Upper lobe of right lung (tissue), 1 donor: ENCODE results near the gene MAP2K5. TPM values are rescaled to one million over a fixed set of nuclear protein-coding genes. Genes with fewer than 3 reads are reported as not detected.

Experiments
- ATAC-seq: fragments of 200-7000 bp; cut with Tn5 transposase; one replicate; pipeline ENCODE4 v1.9.1; 2020; ENCODE audit warnings: mild to moderate bottlenecking, moderate library complexity
- DNase-seq: peaks from one replicate; pipeline ENCODE4 v3.0.0-alpha.2; 2020
- H3K27ac ChIP-seq: fragments of 200-600 bp; one replicate; pipeline ENCODE4 v1.8.0; 2022
- H3K27me3 ChIP-seq: fragments of 200-600 bp; one replicate; pipeline ENCODE4 v1.8.0; 2022; ENCODE audit warnings: mild to moderate bottlenecking
- H3K36me3 ChIP-seq: fragments of 200-600 bp; one replicate; pipeline ENCODE4 v1.8.0; 2022
- H3K4me1 ChIP-seq: fragments of 200-600 bp; one replicate; pipeline ENCODE4 v1.8.0; 2022
- H3K4me3 ChIP-seq: fragments of 200-600 bp; one replicate; pipeline ENCODE4 v1.8.0; 2022; ENCODE audit warnings: mild to moderate bottlenecking
- H3K9me3 ChIP-seq: fragments of 200-600 bp; one replicate; pipeline ENCODE4 v1.8.0; 2022
- intact Hi-C: fragments of 100-400 bp; cut with DNase I; formaldehyde crosslinking; loops from one replicate; pipeline ENCODE4 v1.11.0; 2022
- total RNA-seq: library from RNA; stranded (reverse); fragmentation: NEBNext Ultra II Directional; extraction: Animal tissue kit (Norgen Biotek cat#: 25700); gene quantifications from one replicate; pipeline ENCODE4 v1.2.1, GENCODE V29; 2021
- TF ChIP-seq, protein P1 (sequence below): fragments of 200-600 bp; IDR thresholded peaks from one replicate; pipeline ENCODE4 v1.8.0; 2022; ENCODE audit warnings: antibody characterized with exemption
- donor health status: DM: no; HTN: yes; CAD: no; lungs with severe emphysema.

MAP2K5 gene
- total RNA-seq, 1 donor from 2014 or later = 18.3 TPM

DNA sequence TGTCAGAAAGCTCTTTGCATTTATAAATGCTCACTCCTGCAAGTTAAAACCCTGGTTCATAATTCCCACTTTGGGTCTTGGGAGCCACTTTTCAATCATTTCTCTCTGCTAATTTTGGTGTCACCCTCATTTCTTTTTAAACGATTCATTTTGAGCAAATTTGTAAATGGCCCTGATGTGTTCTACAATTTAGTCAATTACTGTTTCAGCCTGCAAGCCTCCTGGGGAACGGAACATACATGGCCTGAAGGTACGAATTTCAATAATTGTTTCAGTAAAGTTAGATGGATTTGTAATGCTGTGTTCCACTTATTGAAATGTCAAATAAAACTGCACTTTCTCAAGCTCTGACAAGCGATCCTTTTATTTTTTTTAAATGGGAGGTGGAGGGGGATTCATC is 43.2 kb downstream of the MAP2K5 start:
- DNase-seq (no peak), ATAC-seq (no peak)
- TF ChIP-seq, protein P1, sequence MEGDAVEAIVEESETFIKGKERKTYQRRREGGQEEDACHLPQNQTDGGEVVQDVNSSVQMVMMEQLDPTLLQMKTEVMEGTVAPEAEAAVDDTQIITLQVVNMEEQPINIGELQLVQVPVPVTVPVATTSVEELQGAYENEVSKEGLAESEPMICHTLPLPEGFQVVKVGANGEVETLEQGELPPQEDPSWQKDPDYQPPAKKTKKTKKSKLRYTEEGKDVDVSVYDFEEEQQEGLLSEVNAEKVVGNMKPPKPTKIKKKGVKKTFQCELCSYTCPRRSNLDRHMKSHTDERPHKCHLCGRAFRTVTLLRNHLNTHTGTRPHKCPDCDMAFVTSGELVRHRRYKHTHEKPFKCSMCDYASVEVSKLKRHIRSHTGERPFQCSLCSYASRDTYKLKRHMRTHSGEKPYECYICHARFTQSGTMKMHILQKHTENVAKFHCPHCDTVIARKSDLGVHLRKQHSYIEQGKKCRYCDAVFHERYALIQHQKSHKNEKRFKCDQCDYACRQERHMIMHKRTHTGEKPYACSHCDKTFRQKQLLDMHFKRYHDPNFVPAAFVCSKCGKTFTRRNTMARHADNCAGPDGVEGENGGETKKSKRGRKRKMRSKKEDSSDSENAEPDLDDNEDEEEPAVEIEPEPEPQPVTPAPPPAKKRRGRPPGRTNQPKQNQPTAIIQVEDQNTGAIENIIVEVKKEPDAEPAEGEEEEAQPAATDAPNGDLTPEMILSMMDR = no peak
- H3K36me3 ChIP-seq = peaks cover 26% of the 10 kb centered on the region
- no peaks in the 10 kb centered on the region for H3K9me3 ChIP-seq
- intact Hi-C loops = no loop called here
- no peak overlapping the region for H3K4me3 ChIP-seq
- no peak overlapping the region for H3K27ac ChIP-seq
- H3K4me1 ChIP-seq = no peaks in the 10 kb centered on the region
- H3K27me3 ChIP-seq = no peaks in the 10 kb centered on the region

- no peak overlapping the region for H3K27ac ChIP-seq
- ATAC-seq = no peak
Measured at GRCh38 chr15:67587331-67587730, 44.8 kb downstream of the MAP2K5 start.

GRCh38 chr15:67587754-67588153 is 45.3 kb downstream of the MAP2K5 start:
- Histone ChIP-seq H3K9me3 (no peaks in the 10 kb centered on the region), H3K4me1 (no peaks in the 10 kb centered on the region), H3K27me3 (no peaks in the 10 kb centered on the region), H3K4me3 (no peak overlapping the region), H3K27ac (no peak overlapping the region), H3K36me3 (peaks cover 31% of the 10 kb centered on the region)
- TF ChIP-seq, protein P1 = no peak
- no peak for DNase-seq
- no peak for ATAC-seq
- intact Hi-C loops = no loop called here

More at GRCh38 chr15:67587331-67587730, 44.8 kb downstream of the MAP2K5 start:
- intact Hi-C loops = no loop called here
- Histone ChIP-seq H3K4me1 (no peaks in the 10 kb centered on the region), H3K36me3 (peaks cover 28% of the 10 kb centered on the region), H3K4me3 (no peak overlapping the region), H3K27me3 (no peaks in the 10 kb centered on the region), H3K9me3 (no peaks in the 10 kb centered on the region)
- DNase-seq = no peak
- TF ChIP-seq, protein P1 = no peak

DNA sequence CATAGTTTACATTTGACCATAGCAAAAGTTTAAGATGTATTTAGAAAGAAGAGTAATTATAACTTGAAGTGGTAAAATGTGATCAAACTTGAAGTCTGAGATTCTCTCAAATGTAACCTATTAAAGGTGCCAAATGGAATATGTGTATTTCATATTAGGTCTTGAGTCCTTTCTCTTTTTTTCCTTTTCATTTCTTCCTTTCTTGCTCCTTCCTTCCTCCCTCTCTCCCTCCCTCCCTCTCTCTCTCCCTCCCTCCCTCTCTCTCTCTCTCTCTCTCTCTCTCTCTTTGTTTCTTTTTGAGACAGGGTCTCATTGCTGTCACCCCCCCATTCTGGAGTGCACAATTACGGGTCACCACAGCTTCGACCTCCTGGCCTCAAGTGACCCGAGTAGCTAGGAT is 47.7 kb downstream of the MAP2K5 start:
- no peak overlapping the region for H3K27ac ChIP-seq
- H3K4me1 ChIP-seq = no peaks in the 10 kb centered on the region
- H3K36me3 ChIP-seq = peaks cover 48% of the 10 kb centered on the region
- no peak overlapping the region for H3K4me3 ChIP-seq
- DNase-seq (no peak), ATAC-seq (no peak)
- intact Hi-C loops = no loop called here
- H3K27me3 ChIP-seq = no peaks in the 10 kb centered on the region
- TF ChIP-seq, protein P1 = no peak
- H3K9me3 ChIP-seq = no peaks in the 10 kb centered on the region

DNA sequence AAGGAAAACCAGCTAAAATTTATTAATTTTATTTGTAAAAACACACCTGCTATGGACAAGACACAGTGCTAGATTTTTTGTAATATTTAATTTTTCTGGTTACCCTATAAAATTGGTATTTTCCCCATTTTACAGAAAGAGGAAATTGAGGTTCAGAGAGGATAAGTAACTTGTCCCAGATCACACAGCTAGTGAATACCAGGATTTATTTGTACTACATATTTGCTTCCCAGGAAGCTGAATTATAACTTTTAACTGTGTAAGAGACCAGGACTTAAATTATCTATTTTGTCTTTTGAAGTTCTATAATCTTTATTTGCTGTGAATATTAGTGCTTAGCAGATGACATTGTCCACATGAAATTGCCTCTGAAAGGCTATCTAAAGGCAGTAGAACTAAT is 49.7 kb downstream of the MAP2K5 start:
- DNase-seq (no peak), ATAC-seq (no peak)
- Histone ChIP-seq H3K4me1 (no peaks in the 10 kb centered on the region), H3K36me3 (peaks cover 40% of the 10 kb centered on the region), H3K4me3 (no peak overlapping the region), H3K27me3 (no peaks in the 10 kb centered on the region), H3K9me3 (no peaks in the 10 kb centered on the region), H3K27ac (no peak overlapping the region)
- intact Hi-C loops = no loop called here
- TF ChIP-seq, protein P1 = no peak

DNA sequence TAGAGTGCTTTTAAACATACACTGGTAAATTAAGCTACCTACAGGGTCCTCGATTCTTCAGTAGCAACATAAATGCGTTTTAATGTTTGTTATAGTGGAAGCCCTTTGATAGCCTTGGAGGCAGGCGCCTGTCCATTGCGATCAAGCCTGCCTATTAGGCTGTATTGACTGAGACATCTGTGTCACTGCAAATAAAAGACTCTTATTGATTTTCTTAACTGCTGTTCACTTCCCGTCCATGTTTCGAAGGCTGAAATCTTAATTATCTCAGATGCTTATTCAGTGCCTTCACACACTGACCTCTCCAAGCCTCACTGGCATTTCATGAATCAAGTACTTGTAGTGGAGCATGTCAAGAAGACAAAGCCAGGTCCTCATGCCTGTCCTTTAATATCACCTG is 51.1 kb downstream of the MAP2K5 start:
- H3K4me3 ChIP-seq = no peak overlapping the region
- intact Hi-C loops = no loop called here
- H3K36me3 ChIP-seq = peaks cover 27% of the 10 kb centered on the region
- TF ChIP-seq, protein P1 = no peak
- no peaks in the 10 kb centered on the region for H3K27me3 ChIP-seq
- no peaks in the 10 kb centered on the region for H3K9me3 ChIP-seq
- no peaks in the 10 kb centered on the region for H3K4me1 ChIP-seq
- H3K27ac ChIP-seq = no peak overlapping the region
- ATAC-seq (no peak), DNase-seq (no peak)
